ENCODE results near the gene NCOR2. TPM values are rescaled to one million over a fixed set of nuclear protein-coding genes. Genes with fewer than 3 reads are reported as not detected.

The NCOR2 gene
- total RNA-seq, 1 donor from 2014 or later, result 43.8 TPM

- H3K4me3 ChIP-seq (ENCODE audit: low read depth, low read length), result no peak overlapping the region
- TF ChIP-seq CTCF (conservative IDR thresholded peaks at IDR 0.05; ENCODE audit: low read depth, low read length), result no peak
- DNase-seq (ENCODE audit: low read depth), result no peak
Observed at GRCh38 chr12:124577374-124577773, 10.0 kb upstream of the NCOR2 start.

GRCh38 chr12:124576061-124576650 is 8.7 kb upstream of the NCOR2 start:
- TF ChIP-seq CTCF (conservative IDR thresholded peaks at IDR 0.05; ENCODE audit: low read depth, low read length), result no peak
- no peak overlapping the region for H3K4me3 ChIP-seq (ENCODE audit: low read depth, low read length)
- DNase-seq (ENCODE audit: low read depth), result no peak

GRCh38 chr12:124573839-124574786 is 6.7 kb upstream of the NCOR2 start:
- no peak overlapping the region for H3K4me3 ChIP-seq (ENCODE audit: low read depth, low read length)
- no peak for TF ChIP-seq CTCF (conservative IDR thresholded peaks at IDR 0.05; ENCODE audit: low read depth, low read length)
- DNase-seq (ENCODE audit: low read depth), result no peak

GRCh38 chr12:124571556-124571955 is 4.1 kb upstream of the NCOR2 start:
- TF ChIP-seq CTCF (conservative IDR thresholded peaks at IDR 0.05; ENCODE audit: low read depth, low read length), result no peak
- DNase-seq (ENCODE audit: low read depth), result no peak
- no peak overlapping the region for H3K4me3 ChIP-seq (ENCODE audit: low read depth, low read length)

- DNase-seq (ENCODE audit: low read depth), result no peak
- H3K4me3 ChIP-seq (ENCODE audit: low read depth, low read length), result no peak overlapping the region
- TF ChIP-seq CTCF (conservative IDR thresholded peaks at IDR 0.05; ENCODE audit: low read depth, low read length), result no peak
Observed at GRCh38 chr12:124570810-124571209, 3.4 kb upstream of the NCOR2 start.

GRCh38 chr12:124569375-124570148 is 2.1 kb upstream of the NCOR2 start:
- no peak for TF ChIP-seq CTCF (conservative IDR thresholded peaks at IDR 0.05; ENCODE audit: low read depth, low read length)
- no peak overlapping the region for H3K4me3 ChIP-seq (ENCODE audit: low read depth, low read length)
- no peak for DNase-seq (ENCODE audit: low read depth)
